Caco-2 (cell line): Measurements from ENCODE around the gene WDR49. TPM values are rescaled to one million over a fixed set of nuclear protein-coding genes. Genes with fewer than 3 reads are reported as not detected.
A peak's percentile ranks its signal among the peaks of the same experiment; 100 is the strongest.

Experiments
- BruUV-seq: library from RNA; stranded (reverse); fragments of 400-500 nt; replicated peaks from 2 replicates; lab custom pipeline; 2021; lab: Mats Ljungman, UMichigan
- CTCF ChIA-PET: fragments of 300-600 bp; sonication (Branson Sonifier 250); formaldehyde crosslinking; loops from one replicate; lab custom pipeline; 2022; ENCODE audit warnings: antibody characterized with exemption; lab: Charles Lee
- POLR2A ChIA-PET: fragments of 300-600 bp; sonication (Branson Sonifier 250); formaldehyde crosslinking; loops from one replicate; lab custom pipeline; 2022; ENCODE audit warnings: antibody characterized with exemption; lab: Charles Lee
- DNase-seq, 2 experiments: peaks; one replicate each; pipeline versions ENCODE4 v3.0.0 to v3.0.0-alpha.2; 2020 to 2022
- H3K27me3 ChIP-seq: replicated peaks from 2 replicates; pipeline ENCODE4 v1.6.0; 2011; ENCODE audit warnings: low read length; ENCODE audit not compliant: control insufficient read depth, insufficient read depth
- H3K36me3 ChIP-seq: 2 replicates; pipeline ENCODE4 v1.5.1; 2011; ENCODE audit warnings: low read length; ENCODE audit not compliant: control insufficient read depth, insufficient read depth
- H3K4me1 ChIP-seq: fragments of 250-450 bp; sonication (Bioruptor Pico); 2 replicates; pipeline ENCODE4 v1.5.1; 2020; ENCODE audit warnings: mild to moderate bottlenecking
- H3K4me3 ChIP-seq: 2 replicates; pipeline ENCODE4 v1.5.1; 2011; ENCODE audit warnings: low read depth, mild to moderate bottlenecking, control low read depth, low read length
- H3K9me3 ChIP-seq: fragments of 250-450 bp; sonication (Bioruptor Pico); 2 replicates; pipeline ENCODE4 v1.5.1; 2020; ENCODE audit warnings: mild to moderate bottlenecking, moderate library complexity
- H3K27ac Mint-ChIP-seq: one replicate; pipeline ENCODE4 v1.8.0; 2022; ENCODE audit warnings: mixed read lengths; ENCODE audit not compliant: unreplicated experiment
- H3K27me3 Mint-ChIP-seq: one replicate; pipeline ENCODE4 v1.8.0; 2022; ENCODE audit warnings: mixed read lengths; ENCODE audit not compliant: insufficient read depth, unreplicated experiment
- H3K36me3 Mint-ChIP-seq: one replicate; pipeline ENCODE4 v1.8.0; 2022; ENCODE audit warnings: mild to moderate bottlenecking, mixed read lengths; ENCODE audit not compliant: insufficient read depth, unreplicated experiment
- H3K4me1 Mint-ChIP-seq: one replicate; pipeline ENCODE4 v1.8.0; 2022; ENCODE audit warnings: low read depth, mixed read lengths; ENCODE audit not compliant: unreplicated experiment
- H3K4me3 Mint-ChIP-seq: one replicate; pipeline ENCODE4 v1.8.0; 2022; ENCODE audit warnings: mild to moderate bottlenecking, moderate library complexity, mixed read lengths; ENCODE audit not compliant: unreplicated experiment
- H3K9me3 Mint-ChIP-seq: one replicate; pipeline ENCODE4 v1.8.0; 2022; ENCODE audit warnings: mixed read lengths; ENCODE audit not compliant: unreplicated experiment
- CTCF ChIP-seq, 2 experiments: fragments of 200-600 bp in 1 of 2; IDR thresholded peaks; 1 replicate in 1 of 2; 2 replicates in 1 of 2; pipeline versions ENCODE4 v1.5.1 to v1.8.0; 2011 to 2022; ENCODE audit warnings: antibody characterized with exemption in 1 of 2, control low read depth in 1 of 2, inconsistent platforms in 1 of 2, low read depth in 1 of 2, low read length in 1 of 2, mild to moderate bottlenecking in 1 of 2, moderate library complexity in 1 of 2; ENCODE audit not compliant: insufficient read depth in 1 of 2, severe bottlenecking in 1 of 2, unreplicated experiment in 1 of 2
- intact Hi-C: fragments of 100-400 bp; cut with micrococcal nuclease; formaldehyde crosslinking; loops from one replicate; pipeline ENCODE4 v1.10.0; 2022; ENCODE audit not compliant: unreplicated experiment
- total RNA-seq: library from RNA; stranded (reverse); gene quantifications from 2 replicates; pipeline ENCODE4 v1.2.3, GENCODE V29; 2022

WDR49 gene
- total RNA-seq, 1 experiment from 2014 or later: 0.32 TPM

- TF ChIP-seq CTCF (IDR thresholded peaks at IDR 0.05; ENCODE audit: insufficient read depth in 1 of 2, low read depth in 1 of 2, low read length in 1 of 2, severe bottlenecking in 1 of 2, unreplicated experiment in 1 of 2): no peak
- peaks cover 12% of the 10 kb centered on the region for H3K4me1 Mint-ChIP-seq
- H3K4me3 Mint-ChIP-seq: no peak overlapping the region
- POLR2A ChIA-PET: interaction anchor here (0.6 kb wide), 1 partner anchor 9 kb away, joined by 3 read pairs; no protein-coding TSS in a partner anchor
- CTCF ChIA-PET: no interaction called here
- no peaks in the 10 kb centered on the region for H3K27me3 ChIP-seq
- no peak overlapping the region for H3K4me3 ChIP-seq
- H3K9me3 ChIP-seq: no peaks in the 10 kb centered on the region
- no peak overlapping the region for H3K27ac Mint-ChIP-seq
- H3K36me3 ChIP-seq: no peaks in the 10 kb centered on the region
- no TSS peak for BruUV-seq
- H3K36me3 Mint-ChIP-seq: no peaks in the 10 kb centered on the region
- H3K9me3 Mint-ChIP-seq: no peaks in the 10 kb centered on the region
- DNase-seq: peak; percentile 24 to 41
- H3K4me1 ChIP-seq: peaks cover 11% of the 10 kb centered on the region; the same call in 1 of the 2 replicates
- intact Hi-C loops: loop anchor here (2.0 kb wide), 1 partner anchor 17 kb away; no protein-coding TSS in a partner anchor
- no peaks in the 10 kb centered on the region for H3K27me3 Mint-ChIP-seq
These were observed 185.7 kb downstream of the WDR49 start for GRCh38 chr3:167467848-167468611.

DNA sequence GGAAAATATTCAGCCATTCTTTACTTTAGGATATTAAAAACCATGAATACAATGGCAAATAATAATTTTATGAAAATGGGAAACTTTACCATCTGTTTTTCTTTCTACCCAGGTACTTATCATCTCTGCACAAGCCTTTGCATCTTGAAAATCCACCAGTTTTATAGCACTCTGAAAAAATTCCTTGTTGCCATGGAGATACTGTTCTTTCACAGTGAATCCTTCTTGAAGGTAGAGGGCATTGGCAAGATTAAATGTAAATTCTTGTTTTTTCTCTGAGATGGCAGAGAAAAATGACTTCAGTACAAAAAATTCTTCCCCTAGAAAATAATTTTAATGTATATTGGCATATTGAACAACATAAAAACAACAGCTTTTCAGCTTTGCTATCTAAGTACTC lies 186.8 kb downstream of the WDR49 start:
- ChIA-PET POLR2A (no interaction called here), CTCF (no interaction called here)
- no peaks in the 10 kb centered on the region for H3K9me3 Mint-ChIP-seq
- Histone ChIP-seq H3K4me3 (no peak overlapping the region), H3K36me3 (no peaks in the 10 kb centered on the region), H3K4me1 (peaks cover 11% of the 10 kb centered on the region; the same call in 1 of the 2 replicates), H3K27me3 (no peaks in the 10 kb centered on the region), H3K9me3 (no peaks in the 10 kb centered on the region)
- no peaks in the 10 kb centered on the region for H3K36me3 Mint-ChIP-seq
- no peak overlapping the region for H3K4me3 Mint-ChIP-seq
- intact Hi-C loops: no loop called here
- no peak for DNase-seq
- no peak overlapping the region for H3K27ac Mint-ChIP-seq
- no peaks in the 10 kb centered on the region for H3K27me3 Mint-ChIP-seq
- no peak for TF ChIP-seq CTCF (IDR thresholded peaks at IDR 0.05; ENCODE audit: insufficient read depth in 1 of 2, low read depth in 1 of 2, low read length in 1 of 2, severe bottlenecking in 1 of 2, unreplicated experiment in 1 of 2)
- H3K4me1 Mint-ChIP-seq: peaks cover 12% of the 10 kb centered on the region
- BruUV-seq: no TSS peak

GRCh38 chr3:167456157-167456799 lies 197.5 kb downstream of the WDR49 start:
- Mint-ChIP-seq H3K27me3 (peaks cover 5% of the 10 kb centered on the region), H3K4me3 (no peak overlapping the region), H3K36me3 (no peaks in the 10 kb centered on the region), H3K4me1 (no peaks in the 10 kb centered on the region), H3K27ac (no peak overlapping the region), H3K9me3 (no peaks in the 10 kb centered on the region)
- TF ChIP-seq CTCF (IDR thresholded peaks at IDR 0.05; ENCODE audit: insufficient read depth in 1 of 2, low read depth in 1 of 2, low read length in 1 of 2, severe bottlenecking in 1 of 2, unreplicated experiment in 1 of 2): no peak
- Histone ChIP-seq H3K9me3 (no peaks in the 10 kb centered on the region), H3K36me3 (no peaks in the 10 kb centered on the region), H3K4me3 (no peak overlapping the region), H3K4me1 (no peaks in the 10 kb centered on the region), H3K27me3 (no peaks in the 10 kb centered on the region)
- BruUV-seq: no TSS peak
- CTCF ChIA-PET: no interaction called here
- no peak for DNase-seq
- POLR2A ChIA-PET: no interaction called here
- intact Hi-C loops: no loop called here
